RWPE1 (cell line): ENCODE data around the gene ZNF785.
A peak's percentile ranks its signal among the peaks of the same experiment; 100 is the strongest.

ENCODE experiments used
- CTCF ChIA-PET: fragments of 350-600 bp; sonication (Branson Sonifier 250); formaldehyde crosslinking; extraction: SDS; loops from one replicate; lab custom pipeline; 2021; lab: Yijun Ruan, JAX
- POLR2A ChIA-PET: fragments of 400-600 bp; formaldehyde crosslinking; extraction: SDS; loops from one replicate; lab custom pipeline; 2020; ENCODE audit warnings: antibody characterized with exemption; ENCODE audit not compliant: low non-redundant PET; lab: Yijun Ruan, JAX
- DNase-seq: peaks from one replicate; pipeline ENCODE4 v3.0.0; 2012; ENCODE audit warnings: low spot score
- H3K27ac ChIP-seq: fragments of 450-650 bp; 2 replicates; pipeline ENCODE4 v1.5.1; 2017
- CTCF ChIP-seq: fragments of 450-650 bp; conservative IDR thresholded peaks from 2 replicates; pipeline ENCODE4 v1.5.1; 2017; ENCODE audit warnings: low read depth, mild to moderate bottlenecking

The ZNF785 gene

GRCh38 chr16:30588651-30589050 is 3.2 kb upstream of the ZNF785 start:
- H3K27ac ChIP-seq = peak overlapping the region; percentile 16; the same call in 1 of the 2 replicates
- DNase-seq = no peak
- CTCF ChIA-PET = no interaction called here
- POLR2A ChIA-PET = no interaction called here
- no peak for TF ChIP-seq CTCF

- H3K27ac ChIP-seq = peak overlapping the region; percentile 92
- DNase-seq = no peak
- POLR2A ChIA-PET = interaction anchor here (1.6 kb wide), 1 partner anchor 16 kb away, joined by 5 read pairs; no protein-coding TSS in a partner anchor
- CTCF ChIA-PET = interaction anchor here (0.6 to 0.7 kb wide), 3 partner anchors 19 to 227 kb away, joined by 3 to 4 read pairs (median 3); no protein-coding TSS in a partner anchor
- TF ChIP-seq CTCF = no peak
Measured at GRCh38 chr16:30585022-30585399, 486 bp downstream of the ZNF785 start.

- H3K27ac ChIP-seq = peak overlapping the region; percentile 92
- POLR2A ChIA-PET = no interaction called here
- no peak for TF ChIP-seq CTCF
- CTCF ChIA-PET = no interaction called here
- DNase-seq = no peak
Measured at GRCh38 chr16:30582611-30583340, 2.7 kb downstream of the ZNF785 start.

GRCh38 chr16:30581457-30581856 is 4.0 kb downstream of the ZNF785 start:
- POLR2A ChIA-PET = interaction anchor here (0.5 to 0.7 kb wide), 2 partner anchors 29 to 48 kb away, joined by 3 to 5 read pairs; no protein-coding TSS in a partner anchor

GRCh38 chr16:30574678-30575077 is 10.8 kb downstream of the ZNF785 start:
- no peak for TF ChIP-seq CTCF
- no peak for DNase-seq
- CTCF ChIA-PET = no interaction called here
- no peak overlapping the region for H3K27ac ChIP-seq
- POLR2A ChIA-PET = no interaction called here

More at GRCh38 chr16:30581457-30581856, 4.0 kb downstream of the ZNF785 start:
- no peak for DNase-seq
- peak overlapping the region; percentile 92 for H3K27ac ChIP-seq
- no peak for TF ChIP-seq CTCF
- CTCF ChIA-PET = no interaction called here

GRCh38 chr16:30571445-30572322 is 13.8 kb downstream of the ZNF785 start, which contains the start of gene ZNF688:
Gene ZNF688 (minus strand): TSS chr16:30571714. CDS start chr16:30571629, 85 bp downstream.
- H3K27ac ChIP-seq = peak within 1 kb of the TSS; percentile 95
- ChIA-PET CTCF (interaction anchor here (0.5 to 1.0 kb wide), 5 partner anchors 13 to 162 kb away, joined by 3 to 5 read pairs (median 3); partner anchors contain the start of gene ZNF764), POLR2A (interaction anchor here (0.5 to 1.5 kb wide), 5 partner anchors 15 to 142 kb away, joined by 3 read pairs; partner anchors contain the start of gene DCTPP1)
- DNase-seq = peak; percentile 87
- TF ChIP-seq CTCF = no peak
